GM19438 (cell line): ENCODE data around the gene TMCC2.

ENCODE experiments used
- ATAC-seq: cut with Tn5 transposase; IDR thresholded peaks from one replicate; pipeline ENCODE4 v1.9.1; 2021; ENCODE audit warnings: low read depth; ENCODE audit not compliant: unreplicated experiment

Gene TMCC2

DNA sequence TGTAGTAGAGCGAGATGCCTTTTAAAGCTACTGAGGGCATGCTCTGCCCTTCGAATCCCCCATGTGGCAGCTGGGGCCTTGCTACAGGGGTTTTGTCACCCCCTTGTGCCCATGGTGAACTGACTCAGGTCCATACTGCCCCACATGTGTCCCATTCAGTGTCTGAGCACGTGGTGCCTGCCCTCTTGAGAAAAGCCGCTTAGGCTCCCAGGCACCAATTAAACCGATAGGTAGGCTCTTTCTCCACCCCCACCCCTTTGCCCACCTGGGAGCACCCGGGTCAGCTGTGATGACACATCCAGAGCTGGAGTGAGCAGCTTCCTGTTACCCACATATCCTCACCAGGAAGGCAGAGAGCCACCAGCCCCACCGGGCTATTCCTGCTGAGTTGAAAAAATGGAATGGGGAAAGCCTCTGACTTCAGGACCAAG lies 30.5 kb downstream of the TMCC2 start:
- ATAC-seq: no peak

- ATAC-seq: no peak
Measured at GRCh38 chr1:205258719-205259118, 31.0 kb downstream of the TMCC2 start.

- no peak for ATAC-seq
Measured at GRCh38 chr1:205259324-205259832, 31.6 kb downstream of the TMCC2 start.

DNA sequence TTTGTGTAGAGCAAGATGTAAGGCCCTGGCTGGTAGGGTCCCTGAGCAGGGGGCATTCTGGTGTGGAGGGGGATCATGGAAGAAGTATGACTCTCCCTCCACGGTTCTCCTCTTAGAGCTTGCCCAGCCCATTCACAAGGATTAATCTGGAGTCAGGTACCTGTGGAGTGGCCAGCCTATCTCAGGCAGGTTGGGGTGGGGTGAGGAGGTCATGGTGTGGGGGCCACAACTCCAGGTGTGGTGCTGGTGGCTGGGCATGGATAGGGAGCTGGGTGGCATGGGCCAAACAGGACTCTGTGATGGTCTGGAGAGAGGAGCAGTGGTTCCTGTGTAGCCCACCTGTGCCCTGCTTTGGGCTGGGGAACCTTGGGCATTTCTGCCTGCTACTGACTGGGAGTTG lies 32.3 kb downstream of the TMCC2 start:
- no peak for ATAC-seq

GRCh38 chr1:205260948-205261732 lies 33.4 kb downstream of the TMCC2 start:
- ATAC-seq: no peak

DNA sequence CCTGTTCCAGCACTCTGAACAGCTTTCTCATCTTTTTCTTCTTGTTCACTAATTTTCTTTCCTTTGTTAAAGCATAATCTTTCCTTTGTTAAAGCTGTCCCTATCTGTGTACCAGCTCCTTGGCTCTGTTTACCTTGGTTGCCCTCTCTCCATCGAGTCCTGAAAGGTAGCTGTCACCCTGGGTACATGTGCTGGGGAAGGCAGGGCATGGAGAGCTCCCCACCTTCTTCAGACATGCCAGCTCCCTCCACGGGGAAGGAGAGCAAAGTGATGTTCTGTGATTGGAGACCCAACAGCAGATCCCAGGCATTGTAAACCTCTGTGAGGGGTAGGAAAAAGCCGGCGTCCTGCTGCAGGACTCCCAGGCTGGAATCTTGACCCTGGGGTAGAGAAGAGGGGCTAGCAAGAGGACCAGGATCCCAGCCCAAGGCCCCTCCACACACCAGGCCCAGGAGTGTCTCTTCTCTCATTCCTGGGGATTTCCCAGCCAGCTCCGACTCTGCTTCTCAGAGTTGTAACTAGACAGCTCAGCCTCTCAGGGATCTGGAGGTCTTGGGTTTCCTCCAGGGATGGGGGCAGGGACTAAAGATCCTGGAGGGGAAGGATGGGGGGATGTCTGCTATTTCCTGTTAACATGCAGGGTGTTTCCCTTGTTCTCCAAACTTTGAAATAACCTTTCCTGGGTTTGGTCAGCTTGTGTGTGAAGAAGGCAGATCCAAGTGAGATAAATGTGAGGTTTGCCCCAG lies 34.4 kb downstream of the TMCC2 start:
- ATAC-seq: no peak

DNA sequence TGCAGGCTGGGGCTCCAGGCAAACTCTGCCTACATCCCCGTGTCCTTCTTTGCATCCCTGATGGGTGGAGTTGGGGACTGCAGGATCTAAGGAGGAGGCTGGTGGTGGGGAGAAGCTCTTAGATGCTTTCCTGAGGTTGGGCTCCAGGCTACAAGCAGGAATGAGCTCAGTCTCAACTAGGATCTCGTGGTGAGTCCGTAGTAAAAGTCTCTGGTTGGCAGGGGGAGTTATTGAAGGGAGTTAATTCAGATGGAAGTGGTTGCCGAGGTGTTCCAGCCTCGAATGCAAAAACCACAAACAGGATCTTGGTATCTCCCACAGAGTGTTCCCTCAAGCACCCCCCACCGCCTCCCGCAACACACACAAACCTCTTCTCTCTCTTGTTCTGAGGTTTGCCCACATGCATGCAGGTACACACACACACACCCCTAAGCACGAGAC lies 35.0 kb downstream of the TMCC2 start:
- no peak for ATAC-seq

GRCh38 chr1:205263580-205264190 lies 35.9 kb downstream of the TMCC2 start:
- no peak for ATAC-seq

DNA sequence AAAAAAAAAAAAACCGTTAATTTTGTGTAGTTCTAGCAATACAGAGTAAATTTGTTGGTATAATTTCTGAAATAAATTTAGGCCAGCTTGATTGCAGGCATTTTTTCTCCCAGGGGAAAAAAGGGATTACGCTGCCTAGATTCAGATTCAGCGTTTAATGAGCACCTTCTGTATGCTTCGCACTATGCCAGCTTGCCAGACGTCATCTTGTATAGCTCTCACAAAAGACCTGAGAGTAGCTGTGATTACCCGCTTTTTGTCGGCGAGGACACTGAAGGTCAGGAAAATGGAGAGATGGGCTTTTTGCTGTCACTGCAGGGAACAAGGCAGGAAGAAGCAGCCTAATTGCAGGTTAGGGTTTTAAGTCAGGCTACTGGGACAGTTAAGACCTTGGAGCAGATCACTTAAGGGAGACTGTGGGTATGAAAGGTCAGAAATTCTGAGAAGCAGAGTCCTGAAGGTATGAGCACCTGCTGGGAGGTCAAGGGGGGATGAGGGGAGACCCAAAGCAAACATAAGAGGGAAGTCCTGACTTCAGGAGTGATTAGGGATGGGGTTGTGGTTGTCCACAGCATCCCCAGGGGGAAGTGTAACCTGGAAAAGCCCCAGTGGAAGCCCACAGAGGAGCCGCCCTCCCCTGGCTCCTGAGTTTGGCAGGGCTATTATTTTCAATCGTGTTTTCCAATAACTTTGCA lies 39.0 kb downstream of the TMCC2 start:
- no peak for ATAC-seq

- no peak for ATAC-seq
Measured at GRCh38 chr1:205267306-205267902, 39.7 kb downstream of the TMCC2 start.

DNA sequence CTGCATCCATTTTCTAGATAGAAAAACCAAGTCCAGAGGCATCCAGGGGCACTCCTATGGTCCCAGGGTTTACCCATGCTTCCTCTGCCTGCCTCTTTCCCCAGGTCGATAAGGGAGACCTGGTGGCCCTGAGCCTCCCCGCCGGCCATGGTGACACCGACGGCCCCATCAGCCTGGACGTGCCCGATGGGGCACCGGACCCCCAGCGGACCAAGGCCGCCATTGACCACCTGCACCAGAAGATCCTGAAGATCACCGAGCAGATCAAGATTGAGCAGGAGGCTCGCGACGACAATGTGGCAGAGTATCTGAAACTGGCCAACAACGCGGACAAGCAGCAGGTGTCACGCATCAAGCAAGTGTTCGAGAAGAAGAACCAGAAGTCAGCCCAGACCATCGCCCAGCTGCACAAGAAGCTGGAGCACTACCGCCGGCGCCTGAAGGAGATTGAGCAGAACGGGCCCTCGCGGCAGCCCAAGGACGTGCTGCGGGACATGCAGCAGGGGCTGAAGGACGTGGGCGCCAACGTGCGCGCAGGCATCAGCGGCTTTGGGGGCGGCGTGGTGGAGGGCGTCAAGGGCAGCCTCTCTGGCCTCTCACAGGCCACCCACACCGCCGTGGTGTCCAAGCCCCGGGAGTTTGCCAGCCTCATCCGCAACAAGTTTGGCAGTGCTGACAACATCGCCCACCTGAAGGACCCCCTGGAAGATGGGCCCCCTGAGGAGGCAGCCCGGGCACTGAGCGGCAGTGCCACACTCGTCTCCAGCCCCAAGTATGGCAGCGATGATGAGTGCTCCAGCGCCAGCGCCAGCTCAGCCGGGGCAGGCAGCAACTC lies 41.3 kb downstream of the TMCC2 start:
- no peak for ATAC-seq

DNA sequence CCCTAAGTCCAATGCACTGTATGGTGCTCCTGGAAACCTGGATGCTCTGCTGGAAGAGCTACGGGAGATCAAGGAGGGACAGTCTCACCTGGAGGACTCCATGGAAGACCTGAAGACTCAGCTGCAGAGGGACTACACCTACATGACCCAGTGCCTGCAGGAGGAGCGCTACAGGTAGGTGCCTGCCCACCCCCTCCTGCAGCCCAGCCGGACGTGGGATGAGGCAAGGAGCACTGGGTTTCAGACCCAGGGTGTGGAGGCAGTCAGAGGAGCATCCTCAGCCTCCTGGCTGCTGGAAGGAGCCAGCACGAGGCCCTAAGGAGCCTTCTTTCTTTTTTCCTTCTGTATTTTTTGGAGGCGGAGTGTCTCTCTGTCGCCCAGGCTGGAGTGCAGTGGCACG lies 42.0 kb downstream of the TMCC2 start:
- ATAC-seq: no peak

DNA sequence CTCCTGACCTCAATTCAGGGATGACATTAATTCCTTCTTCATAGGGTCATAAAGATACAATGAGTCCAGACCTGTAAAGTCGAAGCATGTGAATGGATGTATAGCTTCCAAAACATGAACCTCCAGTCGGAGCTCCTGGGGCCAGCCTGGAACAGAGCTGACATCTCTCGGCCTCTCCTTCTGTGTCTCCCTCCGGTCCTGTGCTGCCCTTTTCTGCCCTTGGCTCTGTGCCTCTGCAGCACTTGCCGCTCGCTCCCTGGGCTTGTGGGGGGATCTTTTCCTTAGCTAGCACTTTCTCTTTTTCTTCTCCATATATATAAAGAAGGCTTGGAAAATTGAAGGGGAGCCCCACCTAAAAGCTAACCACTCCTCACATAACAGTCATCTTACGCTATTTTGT lies 42.5 kb downstream of the TMCC2 start:
- no peak for ATAC-seq

DNA sequence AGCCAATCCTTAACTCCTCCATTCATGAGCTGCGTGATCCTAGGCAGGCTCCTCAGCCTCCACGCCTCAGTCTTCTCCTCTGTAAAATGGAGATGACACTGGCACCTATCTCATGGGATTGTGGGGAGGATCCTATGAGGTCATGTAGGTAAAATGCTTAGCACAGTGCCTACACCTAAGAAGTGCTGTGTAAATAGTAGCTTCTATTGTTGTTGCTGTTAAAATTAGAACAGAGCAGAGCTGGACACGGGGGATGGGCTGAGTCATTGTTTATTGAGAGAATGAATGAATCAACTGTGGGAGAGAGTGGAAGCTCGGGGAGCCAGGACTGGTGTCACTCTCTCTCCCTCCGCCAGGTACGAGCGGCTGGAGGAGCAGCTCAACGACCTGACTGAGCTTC lies 43.0 kb downstream of the TMCC2 start:
- no peak for ATAC-seq

GRCh38 chr1:205271277-205271676 lies 43.5 kb downstream of the TMCC2 start:
- no peak for ATAC-seq

DNA sequence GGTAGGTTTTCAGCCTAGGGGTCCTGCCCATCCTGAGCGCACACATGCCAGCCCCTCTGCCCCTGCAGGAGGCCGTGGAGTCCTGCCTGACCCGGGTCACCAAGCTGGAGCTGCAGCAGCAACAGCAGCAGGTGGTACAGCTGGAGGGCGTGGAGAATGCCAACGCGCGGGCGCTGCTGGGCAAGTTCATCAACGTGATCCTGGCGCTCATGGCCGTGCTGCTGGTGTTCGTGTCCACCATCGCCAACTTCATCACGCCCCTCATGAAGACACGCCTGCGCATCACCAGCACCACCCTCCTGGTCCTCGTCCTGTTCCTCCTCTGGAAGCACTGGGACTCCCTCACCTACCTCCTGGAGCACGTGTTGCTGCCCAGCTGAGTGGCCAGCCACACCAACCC lies 44.0 kb downstream of the TMCC2 start:
- no peak for ATAC-seq

- no peak for ATAC-seq
Measured at GRCh38 chr1:205272536-205272935, 44.8 kb downstream of the TMCC2 start.

- peak; percentile 80 for ATAC-seq
Measured at GRCh38 chr1:205273551-205273982, 45.8 kb downstream of the TMCC2 start.

DNA sequence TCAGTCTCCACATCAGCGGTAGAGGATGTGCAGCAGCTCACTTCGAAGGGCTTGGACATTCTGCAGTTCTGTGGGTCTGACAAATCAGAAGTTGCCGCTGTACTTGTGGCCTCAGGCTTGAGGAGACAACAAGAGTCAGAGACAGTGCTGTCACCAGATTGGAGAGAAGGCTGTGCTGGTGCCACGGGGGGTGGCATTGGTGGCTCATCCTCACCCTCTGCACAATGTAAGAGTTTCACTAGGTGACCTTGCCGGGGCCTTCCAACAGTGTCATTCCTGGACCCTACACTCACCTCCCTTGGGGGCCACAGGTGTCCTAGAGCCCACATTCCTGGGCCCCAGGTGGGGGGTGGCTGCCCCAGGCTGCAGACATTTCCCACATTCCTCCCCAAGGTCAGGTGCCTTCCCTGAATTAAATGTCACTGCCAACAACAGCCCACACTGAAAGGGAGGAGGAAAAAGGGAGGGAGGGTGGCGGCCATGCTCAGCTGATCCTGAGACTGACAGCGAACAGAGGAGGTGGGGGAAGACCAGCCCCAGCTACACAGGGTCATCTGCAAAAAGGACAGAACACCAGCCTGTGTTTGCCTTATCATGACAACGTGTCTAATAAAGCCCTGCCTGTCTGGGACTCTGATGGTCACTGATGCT lies 46.4 kb downstream of the TMCC2 start:
- no peak for ATAC-seq
